Activated CD4-positive, alpha-beta memory T cell treated with anti-CD3 and anti-CD28 coated beads for 36 hours (primary cell): ENCODE results near the gene TBX3. TPM values are rescaled to one million over a fixed set of nuclear protein-coding genes. Genes with fewer than 3 reads are reported as not detected.

Experiments
- CTCF ChIA-PET: fragments of 350-600 bp; sonication (Branson Sonifier 250); formaldehyde crosslinking; loops from one replicate; lab custom pipeline; 2021; ENCODE audit warnings: antibody characterized with exemption, inconsistent platforms; lab: Charles Lee
- POLR2A ChIA-PET: fragments of 350-600 bp; sonication (Branson Sonifier 250); formaldehyde crosslinking; loops from one replicate; lab custom pipeline; 2021; ENCODE audit warnings: antibody characterized with exemption; lab: Charles Lee
- DNase-seq: peaks from one replicate; pipeline ENCODE4 v3.0.0-alpha.2; 2020
- H3K27ac Mint-ChIP-seq: one replicate; pipeline ENCODE4 v1.8.0; 2021; ENCODE audit warnings: mixed read lengths
- H3K27me3 Mint-ChIP-seq: one replicate; pipeline ENCODE4 v1.8.0; 2021; ENCODE audit warnings: mixed read lengths
- H3K36me3 Mint-ChIP-seq: one replicate; pipeline ENCODE4 v1.8.0; 2021; ENCODE audit warnings: mixed read lengths
- H3K4me1 Mint-ChIP-seq: one replicate; pipeline ENCODE4 v1.8.0; 2021; ENCODE audit warnings: low read depth, mixed read lengths
- H3K4me3 Mint-ChIP-seq: one replicate; pipeline ENCODE4 v1.8.0; 2021; ENCODE audit warnings: mild to moderate bottlenecking, mixed read lengths
- H3K9me3 Mint-ChIP-seq: one replicate; pipeline ENCODE4 v1.8.0; 2021; ENCODE audit warnings: mixed read lengths
- intact Hi-C: fragments of 100-400 bp; cut with micrococcal nuclease; formaldehyde crosslinking; loops from one replicate; pipeline ENCODE4 v1.15.1; 2023
- total RNA-seq, 2 experiments: library from RNA; stranded (reverse); gene quantifications; one replicate each; pipeline ENCODE4 v1.2.3, GENCODE V29; 2021

The TBX3 gene
- total RNA-seq, 2 experiments from 2014 or later: not detected

DNA sequence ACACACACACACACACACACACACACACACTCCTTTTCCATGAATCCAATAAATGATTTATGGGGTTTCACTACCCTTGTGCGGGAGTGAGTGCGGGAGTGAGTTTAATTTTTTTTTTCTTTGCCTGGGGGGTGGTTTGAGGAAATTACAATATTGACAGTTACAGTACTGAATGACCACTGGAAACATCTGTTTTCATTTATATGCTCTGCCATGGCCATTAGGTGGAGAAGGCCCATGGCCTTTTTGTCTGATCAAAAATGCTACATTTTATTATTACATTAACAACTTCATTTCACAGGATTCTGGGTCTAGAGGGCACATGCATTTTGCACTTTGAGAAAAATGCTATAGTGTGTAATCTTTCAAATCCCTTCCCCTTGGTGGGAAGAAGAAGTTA is 5.9 kb downstream of the TBX3 start:
- ChIA-PET POLR2A (no interaction called here), CTCF (no interaction called here)
- H3K4me3 Mint-ChIP-seq: no peak overlapping the region
- no peak for DNase-seq
- H3K27ac Mint-ChIP-seq: no peak overlapping the region
- peaks cover 4% of the 10 kb centered on the region for H3K4me1 Mint-ChIP-seq
- intact Hi-C loops: no loop called here
- H3K27me3 Mint-ChIP-seq: peaks cover 79% of the 10 kb centered on the region
- H3K36me3 Mint-ChIP-seq: no peaks in the 10 kb centered on the region
- H3K9me3 Mint-ChIP-seq: no peaks in the 10 kb centered on the region

DNA sequence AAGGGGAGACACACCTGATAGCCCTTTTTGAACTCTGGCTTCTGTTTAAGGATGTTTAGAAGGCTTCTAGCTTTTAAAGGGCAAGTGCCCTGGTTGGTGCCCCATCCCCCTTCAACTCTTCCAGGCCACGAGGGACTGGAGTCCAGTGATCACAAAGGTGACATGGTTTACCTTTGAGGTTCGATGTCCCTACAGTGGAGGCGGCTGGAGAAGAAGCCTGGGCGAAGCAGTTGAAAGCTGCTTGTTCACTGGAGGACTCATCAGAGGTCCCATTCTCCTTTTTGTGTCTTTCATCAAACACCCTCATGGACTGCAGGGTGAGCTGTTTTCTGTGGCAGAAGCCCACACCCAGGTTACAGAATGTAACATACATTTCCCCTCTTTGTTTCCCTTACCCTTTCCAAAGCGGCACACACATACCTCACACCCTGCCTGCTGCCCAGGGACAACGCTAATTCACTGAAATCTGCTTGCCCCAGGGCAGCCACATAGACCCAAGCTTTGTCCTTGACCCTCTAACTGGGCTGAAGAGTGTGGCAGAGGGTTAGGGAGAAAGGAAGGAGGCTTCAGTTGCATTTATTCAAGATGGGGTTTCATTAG is 7.7 kb downstream of the TBX3 start:
- no peak for DNase-seq
- no peaks in the 10 kb centered on the region for H3K9me3 Mint-ChIP-seq
- no peaks in the 10 kb centered on the region for H3K36me3 Mint-ChIP-seq
- no peak overlapping the region for H3K4me3 Mint-ChIP-seq
- ChIA-PET POLR2A (no interaction called here), CTCF (interaction anchor here (1.1 kb wide), 1 partner anchor 8 kb away, joined by 3 read pairs; the partner anchor contains the start of gene TBX3)
- no peak overlapping the region for H3K27ac Mint-ChIP-seq
- H3K4me1 Mint-ChIP-seq: no peaks in the 10 kb centered on the region
- peaks cover 77% of the 10 kb centered on the region for H3K27me3 Mint-ChIP-seq
- intact Hi-C loops: no loop called here

DNA sequence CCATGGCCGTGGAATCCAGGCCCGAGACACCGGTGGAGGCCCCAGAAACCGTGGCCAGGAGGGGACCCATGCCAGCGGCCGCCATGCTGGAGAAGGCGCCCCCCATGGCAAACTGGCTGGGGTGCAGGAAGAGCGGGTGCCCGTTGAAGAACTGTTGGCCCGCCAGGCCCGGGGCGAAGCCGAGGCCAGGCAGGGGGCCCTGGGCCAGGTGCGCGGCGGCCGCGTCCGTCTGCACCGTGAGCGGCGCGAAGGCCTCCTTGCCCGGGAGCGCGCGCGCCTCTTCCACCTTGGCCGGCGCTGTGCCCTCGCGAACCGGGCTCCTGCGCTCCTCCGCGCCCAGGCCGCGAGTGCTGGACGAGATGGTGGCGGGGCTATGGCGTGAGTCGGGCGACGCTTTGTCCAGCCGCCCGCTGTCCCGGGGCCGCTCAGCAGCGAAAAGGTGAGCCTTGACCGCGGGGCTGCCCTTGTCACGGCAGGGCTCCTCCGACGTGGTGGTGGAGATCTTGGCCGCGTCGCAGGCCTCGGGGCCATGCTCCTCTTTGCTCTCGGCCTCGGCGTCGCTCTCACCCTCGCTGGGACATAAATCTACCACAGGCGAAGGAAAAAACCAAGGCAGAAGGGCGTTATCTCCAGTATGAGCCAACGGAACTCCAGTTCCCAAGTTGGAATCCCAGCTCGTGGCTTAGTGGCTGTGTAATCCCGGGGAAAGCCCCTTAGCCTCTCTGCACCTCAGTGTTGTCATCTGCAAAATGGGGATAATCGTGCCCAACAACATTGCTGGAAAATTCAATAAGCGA is 9.5 kb downstream of the TBX3 start:
- Mint-ChIP-seq H3K9me3 (no peaks in the 10 kb centered on the region), H3K27ac (no peak overlapping the region), H3K36me3 (no peaks in the 10 kb centered on the region), H3K4me3 (no peak overlapping the region), H3K27me3 (peaks cover 76% of the 10 kb centered on the region), H3K4me1 (no peaks in the 10 kb centered on the region)
- intact Hi-C loops: no loop called here
- DNase-seq: no peak
- POLR2A ChIA-PET: no interaction called here
- CTCF ChIA-PET: no interaction called here

DNA sequence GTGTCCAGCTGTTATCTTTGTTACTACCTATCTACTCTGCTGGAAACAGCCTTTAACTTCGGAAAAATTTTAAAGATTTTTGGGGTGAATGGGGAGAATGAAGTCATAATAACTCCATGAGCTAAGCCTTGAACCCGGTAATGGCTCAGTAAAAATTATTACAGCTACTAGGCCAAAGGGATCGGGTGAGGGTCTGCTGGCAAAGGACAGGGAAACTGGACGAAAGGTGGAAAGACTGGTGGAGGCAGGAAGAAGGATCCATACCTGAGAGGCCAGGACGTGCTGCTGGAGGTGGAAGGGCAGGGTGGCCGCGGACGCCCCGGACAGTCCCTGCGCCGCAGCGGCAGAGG is 10.1 kb downstream of the TBX3 start:
- H3K4me3 Mint-ChIP-seq: no peak overlapping the region
- ChIA-PET POLR2A (no interaction called here), CTCF (no interaction called here)
- no peaks in the 10 kb centered on the region for H3K4me1 Mint-ChIP-seq
- H3K27ac Mint-ChIP-seq: no peak overlapping the region
- no peaks in the 10 kb centered on the region for H3K36me3 Mint-ChIP-seq
- intact Hi-C loops: no loop called here
- no peaks in the 10 kb centered on the region for H3K9me3 Mint-ChIP-seq
- peaks cover 72% of the 10 kb centered on the region for H3K27me3 Mint-ChIP-seq
- DNase-seq: no peak

DNA sequence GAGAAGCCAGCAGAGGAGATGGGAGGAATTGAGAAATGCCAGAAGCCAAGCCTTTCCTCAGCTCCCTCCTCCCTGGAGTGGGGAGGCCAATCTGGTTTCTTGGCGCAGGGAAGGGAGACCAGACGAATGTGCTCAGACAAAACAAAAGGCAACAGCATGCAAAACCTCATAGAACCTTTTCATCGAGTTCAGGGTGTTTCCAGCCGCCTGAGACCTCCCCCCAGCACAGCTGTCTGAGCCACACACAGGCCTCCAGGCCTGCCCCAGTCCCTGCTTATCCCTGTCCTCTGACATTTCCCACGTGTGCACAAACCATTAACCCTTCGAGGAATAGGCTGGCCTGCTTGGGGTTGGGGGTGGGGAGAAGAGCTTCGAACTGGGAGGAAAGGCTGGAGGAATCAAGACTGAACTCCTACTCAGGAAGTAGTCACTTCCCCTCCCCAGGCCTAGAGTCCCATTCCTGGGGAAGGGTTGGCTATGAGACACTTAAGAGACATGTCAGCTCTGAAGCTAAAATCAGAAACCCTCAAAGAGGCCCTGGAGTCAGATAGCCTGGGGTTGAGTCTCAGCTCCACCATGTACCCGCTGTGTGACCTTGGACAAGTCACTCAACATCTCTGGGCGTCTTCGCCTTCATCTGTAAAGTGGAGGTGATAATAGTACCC is 10.7 kb downstream of the TBX3 start:
- intact Hi-C loops: no loop called here
- peaks cover 70% of the 10 kb centered on the region for H3K27me3 Mint-ChIP-seq
- H3K4me1 Mint-ChIP-seq: no peaks in the 10 kb centered on the region
- H3K27ac Mint-ChIP-seq: no peak overlapping the region
- no peaks in the 10 kb centered on the region for H3K36me3 Mint-ChIP-seq
- no peak overlapping the region for H3K4me3 Mint-ChIP-seq
- H3K9me3 Mint-ChIP-seq: no peaks in the 10 kb centered on the region
- POLR2A ChIA-PET: no interaction called here
- CTCF ChIA-PET: no interaction called here
- DNase-seq: no peak

DNA sequence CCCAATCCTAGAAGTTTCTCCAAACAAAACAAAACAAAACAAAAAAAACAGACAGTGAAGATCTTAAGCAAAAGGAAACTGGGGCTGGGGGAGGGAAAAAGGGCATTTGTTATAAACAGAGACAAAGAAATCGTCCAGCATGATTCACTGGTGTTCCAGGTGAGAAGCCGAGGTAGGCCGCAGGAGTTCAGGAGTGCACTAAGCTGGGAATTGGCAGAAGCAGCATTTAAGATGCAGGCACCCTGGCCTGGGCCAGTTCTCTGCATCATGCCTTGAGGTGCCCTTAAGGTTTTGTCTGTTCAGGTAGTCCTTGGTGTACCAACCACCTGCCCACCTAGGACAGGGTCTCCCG is 11.2 kb downstream of the TBX3 start:
- Mint-ChIP-seq H3K27ac (no peak overlapping the region), H3K27me3 (peaks cover 71% of the 10 kb centered on the region), H3K36me3 (no peaks in the 10 kb centered on the region), H3K9me3 (no peaks in the 10 kb centered on the region), H3K4me3 (no peak overlapping the region), H3K4me1 (peaks cover 3% of the 10 kb centered on the region)
- ChIA-PET CTCF (no interaction called here), POLR2A (no interaction called here)
- DNase-seq: no peak
- intact Hi-C loops: no loop called here

DNA sequence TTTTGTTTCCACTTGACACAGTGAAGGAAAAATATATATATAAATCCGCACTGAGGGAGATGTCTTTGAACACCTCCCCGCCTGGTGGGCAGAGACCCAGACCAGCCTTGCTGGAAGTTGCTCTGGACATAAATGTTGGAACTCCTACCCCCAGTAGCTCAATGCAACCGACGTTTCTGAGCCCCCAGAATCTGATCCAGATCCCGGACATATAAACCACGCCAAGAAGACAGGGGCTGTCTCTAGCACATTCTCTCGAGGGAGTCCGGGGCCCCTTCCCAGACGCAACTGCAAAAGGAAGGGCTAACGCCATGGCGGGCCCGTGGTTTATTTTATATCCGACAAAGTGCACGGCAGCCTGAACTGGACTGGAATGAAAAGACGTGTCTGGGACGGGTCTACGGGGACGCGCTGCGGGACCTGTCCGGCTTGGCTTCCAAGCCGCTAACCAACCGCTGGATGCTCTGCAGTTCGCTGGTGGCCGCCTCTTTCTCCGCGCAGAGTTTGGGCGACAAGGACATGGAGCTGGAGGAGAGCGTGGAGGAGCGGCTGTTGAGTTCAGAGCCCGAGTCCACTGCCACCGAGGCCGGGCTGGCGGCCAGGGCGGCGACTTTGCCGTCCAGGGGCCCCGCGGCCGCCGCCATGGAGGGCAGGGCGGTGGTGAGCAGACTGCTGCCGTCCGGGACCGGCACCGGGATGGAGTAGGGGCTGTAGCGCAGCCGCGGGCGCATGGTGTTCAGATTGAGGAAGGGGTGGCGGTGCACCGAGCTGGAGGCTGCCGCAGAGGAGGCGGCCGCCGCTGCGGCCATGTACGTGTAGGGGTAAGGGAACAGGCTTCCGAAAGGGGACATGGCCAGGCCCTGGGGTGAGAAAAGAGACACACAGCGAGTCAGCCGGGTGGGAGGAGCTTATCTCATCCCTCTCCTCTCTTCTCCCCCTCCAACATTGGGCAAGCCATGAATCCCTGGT is 12.2 kb downstream of the TBX3 start:
- Mint-ChIP-seq H3K4me1 (peaks cover 4% of the 10 kb centered on the region), H3K4me3 (no peak overlapping the region), H3K9me3 (no peaks in the 10 kb centered on the region), H3K27me3 (peaks cover 77% of the 10 kb centered on the region), H3K36me3 (no peaks in the 10 kb centered on the region), H3K27ac (no peak overlapping the region)
- DNase-seq: no peak
- POLR2A ChIA-PET: no interaction called here
- CTCF ChIA-PET: no interaction called here
- intact Hi-C loops: loop anchor here (2.0 kb wide), 1 partner anchor 13 kb away; the partner anchor contains the start of gene TBX3

DNA sequence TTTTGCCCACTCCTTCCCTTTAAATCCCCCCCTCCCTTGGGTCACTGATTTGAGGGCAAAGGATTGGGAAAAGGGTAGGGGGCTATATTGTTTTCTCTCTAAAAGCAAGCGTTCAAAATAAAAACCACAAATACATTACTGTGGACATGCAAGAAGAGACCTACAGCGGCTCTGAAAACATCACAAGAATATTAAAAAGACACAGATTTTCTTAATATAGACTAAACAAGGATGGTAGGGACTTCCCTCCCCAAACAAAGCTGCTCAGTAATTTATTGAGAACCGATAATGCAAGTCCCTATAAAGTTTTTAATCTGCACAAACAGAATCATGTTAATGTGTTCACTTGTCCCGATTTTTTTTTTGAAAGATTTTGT is 12.9 kb downstream of the TBX3 start:
- no peak overlapping the region for H3K4me3 Mint-ChIP-seq
- H3K27me3 Mint-ChIP-seq: peaks cover 75% of the 10 kb centered on the region
- no peak for DNase-seq
- POLR2A ChIA-PET: no interaction called here
- CTCF ChIA-PET: no interaction called here
- H3K36me3 Mint-ChIP-seq: no peaks in the 10 kb centered on the region
- intact Hi-C loops: loop anchor here (2.0 kb wide), 1 partner anchor 14 kb away; the partner anchor contains the start of gene TBX3
- no peaks in the 10 kb centered on the region for H3K9me3 Mint-ChIP-seq
- no peak overlapping the region for H3K27ac Mint-ChIP-seq
- peaks cover 4% of the 10 kb centered on the region for H3K4me1 Mint-ChIP-seq

DNA sequence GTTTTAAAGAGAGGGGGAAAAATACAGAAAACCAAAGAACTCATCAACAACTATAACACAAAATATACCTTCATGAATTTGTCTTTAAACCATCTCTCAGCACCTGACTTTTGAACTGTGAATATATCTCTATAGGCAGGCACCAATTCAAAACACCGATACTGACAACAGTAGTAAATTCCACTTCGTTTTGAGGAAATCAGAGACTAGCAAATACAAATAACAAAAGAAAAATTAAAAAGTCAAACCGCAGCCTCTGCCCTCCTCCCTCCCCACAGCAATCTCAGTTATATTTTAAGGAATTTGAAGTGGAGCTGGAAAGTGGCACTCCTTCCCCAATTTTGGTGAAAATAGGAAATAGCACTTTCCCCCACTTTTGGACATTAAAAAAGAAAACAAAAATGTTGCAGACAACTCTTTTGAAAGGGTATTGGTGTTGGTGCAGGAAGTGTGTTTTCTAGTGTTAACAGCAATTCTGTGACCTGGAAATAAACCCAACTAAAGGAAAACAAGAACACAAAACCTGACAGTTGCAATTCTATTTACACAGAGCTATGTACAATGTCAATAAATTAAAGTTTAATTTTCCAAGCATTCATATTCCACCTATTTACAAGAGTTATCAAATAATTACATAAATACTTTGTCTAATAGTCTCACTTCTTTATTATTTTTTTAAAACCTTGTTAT is 13.5 kb downstream of the TBX3 start:
- POLR2A ChIA-PET: no interaction called here
- H3K27me3 Mint-ChIP-seq: peaks cover 73% of the 10 kb centered on the region
- H3K4me3 Mint-ChIP-seq: no peak overlapping the region
- CTCF ChIA-PET: interaction anchor here (0.6 kb wide), 1 partner anchor 14 kb away, joined by 3 read pairs; the partner anchor contains the start of gene TBX3
- intact Hi-C loops: loop anchor here (2.0 kb wide), 1 partner anchor 14 kb away; the partner anchor contains the start of gene TBX3
- peaks cover 4% of the 10 kb centered on the region for H3K4me1 Mint-ChIP-seq
- no peaks in the 10 kb centered on the region for H3K36me3 Mint-ChIP-seq
- no peaks in the 10 kb centered on the region for H3K9me3 Mint-ChIP-seq
- no peak overlapping the region for H3K27ac Mint-ChIP-seq
- DNase-seq: no peak

DNA sequence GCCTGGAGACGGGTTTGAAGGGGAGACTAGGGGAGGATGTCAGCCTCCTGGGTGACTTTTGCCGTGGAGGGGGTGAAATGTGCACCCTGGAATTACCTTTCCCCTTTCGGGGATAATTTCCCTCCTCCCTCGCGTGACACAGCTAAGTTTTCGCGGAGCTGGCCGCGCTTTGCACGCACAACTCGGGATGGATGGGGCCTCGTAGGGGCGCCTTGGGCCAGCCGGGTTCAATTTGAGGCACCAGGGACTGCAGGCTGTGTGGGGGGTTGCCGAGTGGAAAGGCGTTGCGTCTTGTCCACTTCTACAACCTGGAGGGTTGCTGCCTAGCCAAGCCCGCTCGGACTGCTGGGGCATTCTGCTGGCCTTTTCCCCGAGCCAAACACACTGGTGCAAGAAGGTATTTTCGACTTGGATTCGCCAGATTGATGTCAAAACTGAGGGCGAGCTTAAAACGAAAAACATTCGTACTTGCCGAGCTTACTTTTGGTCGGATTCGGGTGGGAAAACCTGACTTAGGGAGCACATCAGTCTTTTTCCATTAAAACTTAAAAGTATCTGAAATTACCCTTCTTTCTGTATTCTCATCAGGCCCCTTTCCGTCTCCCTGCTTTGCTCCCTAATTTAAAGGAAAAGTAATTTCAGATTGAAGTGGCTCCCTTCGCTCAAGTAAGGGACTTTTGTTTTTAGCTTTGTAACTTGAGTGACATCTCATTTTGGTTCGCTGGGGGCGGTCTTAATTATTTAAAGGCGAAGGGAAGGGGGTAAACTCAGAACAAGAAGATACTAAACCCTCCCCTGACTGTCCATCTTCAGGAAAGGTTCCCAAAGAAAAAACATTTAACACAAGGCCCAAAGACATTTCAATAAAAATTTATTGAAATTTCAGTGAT is 14.3 kb downstream of the TBX3 start:
- intact Hi-C loops: loop anchor here (2.0 to 10.0 kb wide), 5 partner anchors 15 to 1195 kb away; partner anchors contain the start of genes LHX5, TBX3 and TBX5
- Mint-ChIP-seq H3K27ac (no peak overlapping the region), H3K9me3 (no peaks in the 10 kb centered on the region), H3K36me3 (no peaks in the 10 kb centered on the region), H3K4me3 (no peak overlapping the region), H3K4me1 (peaks cover 5% of the 10 kb centered on the region), H3K27me3 (peaks cover 71% of the 10 kb centered on the region)
- ChIA-PET POLR2A (no interaction called here), CTCF (interaction anchor here (0.6 kb wide), 1 partner anchor 14 kb away, joined by 3 read pairs; the partner anchor contains the start of gene TBX3)
- no peak for DNase-seq
